Stimulated activated CD8-positive, alpha-beta memory T cell treated with anti-CD3 and anti-CD28 coated beads, Interleukin-7, amount 100 ng/mL, for 4 hours (primary cell): ENCODE data around the gene MST1.

Source experiments
- DNase-seq, 2 donors: peaks; one replicate each; pipeline ENCODE4 v3.0.0-alpha.2; 2020; ENCODE audit warnings: low read depth in 2 of 2

MST1 gene

DNA sequence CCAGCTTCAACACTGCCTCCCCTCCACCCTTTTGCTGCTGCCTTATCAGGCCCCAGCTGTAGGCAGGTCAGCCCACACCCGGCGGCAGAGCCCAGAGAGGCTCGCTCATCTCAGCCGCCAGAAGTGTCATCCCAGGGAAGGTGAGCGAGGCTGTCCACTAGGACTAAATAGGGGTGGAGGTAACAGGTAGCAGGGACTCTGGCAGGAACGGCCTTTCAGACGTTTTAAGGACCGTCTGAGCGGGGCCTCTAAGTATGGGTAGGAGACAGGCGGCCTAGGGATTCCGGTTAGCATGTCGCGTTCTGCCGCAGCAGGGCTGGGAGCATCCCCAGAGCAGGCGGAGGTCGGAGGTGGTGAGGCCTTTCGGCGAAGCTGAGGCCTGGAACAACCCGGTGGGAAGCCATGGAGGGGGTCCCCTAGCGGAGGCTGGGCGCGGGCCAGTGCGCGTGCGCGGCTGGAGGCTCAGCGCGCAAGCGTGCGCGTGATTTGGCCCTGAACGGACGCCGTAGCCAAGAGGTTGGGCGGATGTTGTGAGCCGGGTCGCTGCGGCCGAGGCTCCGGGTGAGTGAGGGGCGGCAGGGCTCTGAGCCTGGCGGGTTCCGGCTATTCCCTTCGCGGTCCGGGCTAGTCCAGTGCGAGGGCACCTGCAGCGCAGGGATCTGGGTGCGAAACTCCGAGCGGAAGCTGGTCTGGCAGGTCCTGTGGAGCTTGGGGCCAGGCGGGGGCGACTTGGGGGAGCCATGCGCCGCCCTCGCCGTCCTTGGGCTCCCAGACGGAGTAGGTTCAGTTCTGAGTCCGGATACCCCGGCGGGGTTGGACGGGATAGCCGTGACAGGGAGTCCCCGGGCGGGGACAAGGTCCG, at the start of gene MST1, which contains the start of gene RNF123:
Gene MST1, minus strand, starts transcription at position 429 of the 862 bp plus-strand sequence. CDS start 783 bp downstream, outside the sequence.
Gene RNF123, plus strand, starts transcription at position 512 of the 862 bp plus-strand sequence. CDS start 1,609 bp downstream, outside the sequence.
- DNase-seq, result peak; percentile 79 to 88

DNA sequence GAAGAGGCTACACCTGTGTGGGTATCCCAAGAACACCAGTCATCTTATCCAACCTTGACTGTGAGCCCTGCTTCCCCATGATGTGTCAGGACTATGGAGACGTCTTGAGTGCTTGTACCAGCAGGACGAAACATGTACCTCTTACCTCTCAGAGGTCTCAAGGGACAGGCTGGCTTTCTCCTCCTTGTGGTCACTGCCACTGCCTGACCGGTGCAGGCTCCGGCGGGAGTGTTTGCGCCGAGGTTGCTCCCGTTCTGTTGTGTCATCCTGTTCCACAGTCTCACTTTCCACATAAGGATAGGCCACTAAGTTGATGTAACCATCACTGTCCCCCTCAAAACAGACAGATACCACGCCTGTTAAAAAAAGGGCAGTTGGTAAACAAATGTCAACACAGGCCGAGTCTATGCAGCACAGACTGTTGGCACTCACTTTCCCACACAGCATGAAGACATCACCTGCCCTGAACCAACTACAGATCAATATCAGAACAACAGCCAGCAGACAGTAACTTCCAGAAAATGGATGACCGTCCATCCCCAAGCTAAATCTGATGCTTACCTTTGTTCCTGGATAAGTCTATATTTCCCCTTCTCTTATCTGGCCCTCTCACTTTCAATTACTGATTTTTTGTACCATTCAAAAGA, 48.9 kb upstream of the MST1 start:
- DNase-seq, result no peak

DNA sequence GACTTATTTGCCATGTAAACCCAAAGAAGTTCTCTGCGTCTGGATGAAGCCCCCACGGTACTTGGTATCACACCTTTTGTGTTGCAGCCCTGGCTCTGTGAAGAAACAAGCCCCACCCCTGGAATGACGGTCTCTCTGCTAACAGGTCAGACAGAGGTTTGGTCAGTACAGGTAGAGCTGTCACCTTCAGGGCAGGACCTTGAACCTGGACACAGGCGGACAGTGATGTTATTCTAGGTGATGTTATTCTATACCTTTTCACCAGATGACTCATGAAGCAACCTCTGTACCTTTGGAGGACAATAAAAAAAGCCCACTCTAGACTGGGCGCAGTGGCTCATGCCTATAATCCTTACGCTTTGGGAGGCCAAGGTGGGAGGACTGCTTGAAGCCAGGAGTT, 45.5 kb upstream of the MST1 start:
- no peak for DNase-seq

GRCh38 chr3:49733551-49733950, 44.3 kb upstream of the MST1 start:
- no peak for DNase-seq

GRCh38 chr3:49732597-49732996, 43.3 kb upstream of the MST1 start:
- no peak for DNase-seq

- DNase-seq, result no peak
Observed at GRCh38 chr3:49729966-49730609, 40.8 kb upstream of the MST1 start.

GRCh38 chr3:49727924-49728361, 38.7 kb upstream of the MST1 start:
- no peak for DNase-seq

DNA sequence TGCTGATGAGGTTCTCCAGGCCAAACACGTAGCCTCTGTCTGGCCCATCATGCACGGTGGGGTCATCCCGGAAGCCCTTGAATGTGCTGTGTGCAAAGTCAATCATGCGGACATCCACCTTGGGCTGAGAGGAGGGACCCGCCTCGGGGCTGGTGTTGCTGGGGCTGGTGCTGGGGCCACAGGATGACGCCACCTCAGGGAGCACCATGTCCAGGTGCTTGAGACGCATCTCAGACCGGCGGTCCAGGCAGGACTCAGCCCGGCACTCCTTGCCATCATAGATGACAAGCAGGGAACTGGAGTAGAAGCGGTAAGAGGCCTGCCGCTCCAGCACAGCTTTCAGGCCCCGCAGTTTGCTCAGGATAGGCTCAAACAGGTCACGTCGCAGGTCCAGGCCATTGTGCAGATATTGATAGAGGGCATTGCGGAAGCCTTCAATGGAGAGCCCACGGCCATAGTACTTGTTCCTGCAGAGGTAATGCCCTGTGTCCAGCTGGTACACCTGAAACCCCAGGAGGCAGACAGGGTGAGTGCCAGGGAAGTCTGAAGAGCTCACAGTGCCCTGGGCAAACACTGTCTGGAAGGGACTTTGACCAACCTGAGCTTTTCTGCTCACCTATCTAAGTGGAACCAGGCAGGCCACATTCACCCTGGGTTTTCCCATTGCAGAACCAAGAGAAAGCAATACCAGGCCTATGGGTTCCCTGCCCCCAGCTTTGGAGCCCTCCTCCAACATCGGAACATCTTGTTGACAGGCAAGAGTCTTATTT, 38.1 kb upstream of the MST1 start:
- DNase-seq, result no peak

GRCh38 chr3:49725906-49726681, 36.8 kb upstream of the MST1 start:
- DNase-seq, result no peak

- no peak for DNase-seq
Observed at GRCh38 chr3:49724586-49724985, 35.3 kb upstream of the MST1 start.

- peak; percentile 78 to 91 for DNase-seq
Observed at GRCh38 chr3:49723628-49724551, 34.6 kb upstream of the MST1 start, which contains the start of gene GMPPB. Gene GMPPB (minus strand): TSS chr3:49723951. CDS start chr3:49723726, 225 bp downstream.

- DNase-seq, result peak; percentile 12 to 39
Observed at GRCh38 chr3:49723296-49723627, 34.0 kb upstream of the MST1 start.

DNA sequence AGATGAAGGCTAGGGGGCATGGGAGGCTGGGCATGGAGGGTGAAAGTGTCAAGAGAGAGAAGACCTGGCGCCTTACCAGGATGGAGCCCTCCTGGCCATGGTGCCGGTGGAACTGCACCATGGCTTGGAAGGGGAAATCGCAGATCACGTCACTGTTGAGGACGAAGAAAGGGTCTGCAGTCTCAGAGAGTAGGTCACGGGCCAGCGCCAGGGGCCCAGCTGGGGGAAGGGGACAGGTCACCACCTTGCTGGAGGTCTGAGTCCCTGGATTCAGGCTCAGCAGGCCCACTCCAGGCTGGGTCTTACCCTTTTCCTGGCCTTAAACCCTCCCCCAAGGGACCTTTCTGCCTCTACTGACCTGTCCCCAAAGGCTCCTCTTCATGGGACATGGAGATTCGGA, 33.6 kb upstream of the MST1 start:
- DNase-seq, result no peak

DNA sequence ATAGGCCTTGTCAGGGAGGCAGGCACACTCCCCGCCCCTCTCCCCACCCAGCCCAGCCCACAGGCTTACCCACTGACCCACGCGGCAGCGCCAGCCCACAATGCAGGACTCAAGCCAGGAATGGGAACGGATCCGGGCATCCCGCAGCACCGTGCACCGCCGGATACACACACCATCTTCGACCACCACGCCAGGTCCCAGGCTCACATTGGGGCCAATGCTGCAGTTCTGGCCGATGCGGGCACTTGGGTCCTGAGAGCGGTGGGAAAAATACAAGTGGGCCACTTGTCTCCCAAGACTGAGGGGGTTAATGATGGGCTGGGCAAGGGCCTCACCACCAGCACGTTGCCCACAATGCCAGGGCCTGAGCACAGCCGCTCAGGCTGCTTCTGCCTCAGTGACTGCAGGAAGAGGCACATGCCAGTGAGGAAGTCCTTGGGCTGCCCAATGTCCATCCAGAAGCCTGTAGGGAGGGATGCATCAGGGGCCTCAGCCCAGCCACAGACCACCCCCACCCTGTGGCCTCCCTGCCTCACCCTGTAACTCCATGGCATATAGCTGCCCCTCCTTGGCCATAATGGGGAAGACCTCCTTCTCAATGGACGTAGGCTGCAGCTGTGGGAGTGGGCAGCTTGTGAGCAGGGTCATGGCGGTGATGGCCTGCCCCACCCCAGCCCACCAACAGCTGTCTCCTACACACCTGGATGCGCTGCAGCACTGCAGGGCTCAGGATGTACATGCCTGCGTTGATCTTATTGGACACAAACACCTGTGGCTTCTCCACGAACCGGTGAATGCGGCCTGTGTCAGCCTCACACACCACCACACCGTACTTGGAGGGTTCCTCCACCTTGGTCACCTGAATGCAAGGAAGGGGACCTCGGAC, 32.9 kb upstream of the MST1 start:
- DNase-seq, result no peak

- no peak for DNase-seq
Observed at GRCh38 chr3:49721596-49721895, 32.3 kb upstream of the MST1 start.

- no peak for DNase-seq
Observed at GRCh38 chr3:49720855-49721595, 31.8 kb upstream of the MST1 start.

DNA sequence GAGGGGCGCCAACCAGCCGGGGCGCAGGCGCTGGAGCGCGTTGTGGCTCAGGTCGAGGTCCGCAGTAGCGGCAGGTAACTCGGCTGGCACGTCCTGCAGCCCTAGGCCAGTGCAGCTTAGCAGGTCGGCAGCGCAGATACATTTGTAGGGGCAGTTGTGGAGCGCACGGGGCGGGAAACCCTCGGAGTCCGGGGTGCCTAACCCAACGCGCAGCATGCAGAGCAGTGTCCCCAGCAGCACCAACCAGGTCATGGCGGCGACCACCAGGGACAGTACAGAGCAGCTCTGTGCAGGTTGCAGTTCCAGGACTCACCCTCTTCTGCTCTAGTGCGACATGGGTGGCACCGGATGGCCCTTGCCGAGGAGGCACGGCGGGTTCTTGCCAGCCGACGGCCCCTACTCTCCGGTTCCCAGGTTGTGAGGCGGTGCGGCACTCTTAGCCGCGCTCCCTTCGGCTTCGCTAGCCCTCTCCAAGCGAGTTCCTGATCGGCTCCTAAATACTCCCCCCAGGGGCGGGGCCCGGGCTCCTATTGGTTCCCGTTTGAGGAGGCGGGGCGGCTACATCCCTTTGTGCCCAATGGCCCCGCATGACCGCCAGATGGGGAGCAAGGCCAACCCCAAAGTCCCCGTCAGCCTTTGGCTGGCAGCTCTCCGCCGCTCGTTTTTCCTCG, 30.1 kb upstream of the MST1 start, which contains the start of gene AMIGO3:
Gene AMIGO3, minus strand, starts transcription at position 471 of the 671 bp plus-strand sequence. Its CDS starts 219 bp downstream, at position 252.
- DNase-seq, result peak; percentile 78 to 84

GRCh38 chr3:49718858-49719213, 29.6 kb upstream of the MST1 start:
- no peak for DNase-seq
